H9 (cell line): Measurements from ENCODE around the gene RMND5B. TPM values are rescaled to one million over a fixed set of nuclear protein-coding genes. Genes with fewer than 3 reads are reported as not detected.

Experiments used
- DNase-seq: peaks from one replicate; pipeline ENCODE4 v3.0.0-alpha.2; 2017
- H2AFZ ChIP-seq: one replicate; pipeline ENCODE4 v1.6.1; 2013; ENCODE audit warnings: mild to moderate bottlenecking, low read length, control low read depth, moderate library complexity
- H2AK5ac ChIP-seq: 2 replicates; pipeline ENCODE4 v1.6.1; 2013; ENCODE audit warnings: low read length, control low read depth, mixed read lengths; ENCODE audit not compliant: insufficient read length
- H2BK120ac ChIP-seq: one replicate; pipeline ENCODE4 v1.6.1; 2013; ENCODE audit warnings: low read depth, mild to moderate bottlenecking, low read length, control low read depth, inconsistent platforms; ENCODE audit not compliant: poor library complexity, severe bottlenecking
- H2BK12ac ChIP-seq: 2 replicates; pipeline ENCODE4 v1.6.1; 2013; ENCODE audit warnings: low read length, control low read depth, mixed read lengths, low read depth; ENCODE audit not compliant: insufficient read length
- H2BK15ac ChIP-seq: 2 replicates; pipeline ENCODE4 v1.6.1; 2013; ENCODE audit warnings: low read depth, low read length, control low read depth
- H2BK20ac ChIP-seq: one replicate; pipeline ENCODE4 v1.6.1; 2013; ENCODE audit warnings: low read depth, mild to moderate bottlenecking, low read length, control low read depth, inconsistent platforms; ENCODE audit not compliant: poor library complexity, severe bottlenecking
- H2BK5ac ChIP-seq: 2 replicates; pipeline ENCODE4 v1.6.1; 2013; ENCODE audit warnings: low read length, control low read depth, mixed read lengths; ENCODE audit not compliant: insufficient read length
- H3K14ac ChIP-seq: 2 replicates; pipeline ENCODE4 v1.6.1; 2013; ENCODE audit warnings: low read length, control low read depth; ENCODE audit not compliant: insufficient read depth
- H3K18ac ChIP-seq: 2 replicates; pipeline ENCODE4 v1.6.1; 2013; ENCODE audit warnings: low read depth, mild to moderate bottlenecking, mixed read lengths, low read length, control low read depth; ENCODE audit not compliant: insufficient read length
- H3K23ac ChIP-seq: 2 replicates; pipeline ENCODE4 v1.6.1; 2013; ENCODE audit warnings: low read length, control low read depth, mixed read lengths, low read depth; ENCODE audit not compliant: insufficient read length
- H3K23me2 ChIP-seq: 2 replicates; pipeline ENCODE4 v1.6.1; 2013; ENCODE audit warnings: low read depth, mild to moderate bottlenecking, mixed read lengths, low read length, control low read depth; ENCODE audit not compliant: insufficient read length, poor library complexity, severe bottlenecking
- H3K27ac ChIP-seq: 2 replicates; pipeline ENCODE4 v1.5.1; 2013; ENCODE audit warnings: low read length, control low read depth, mixed read lengths, low read depth; ENCODE audit not compliant: insufficient read length
- H3K27me3 ChIP-seq: 2 replicates; pipeline ENCODE4 v1.6.1; 2013; ENCODE audit warnings: low read length, control low read depth, inconsistent platforms; ENCODE audit not compliant: insufficient read depth
- H3K4ac ChIP-seq: 2 replicates; pipeline ENCODE4 v1.6.1; 2013; ENCODE audit warnings: low read depth, mild to moderate bottlenecking, control low read depth, inconsistent platforms, low read length, moderate library complexity
- H3K4me1 ChIP-seq: 2 replicates; pipeline ENCODE4 v1.6.1; 2013; ENCODE audit warnings: low read length, control low read depth, inconsistent platforms; ENCODE audit not compliant: insufficient read depth
- H3K4me2 ChIP-seq: 2 replicates; pipeline ENCODE4 v1.6.1; 2013; ENCODE audit warnings: low read length, control low read depth, mixed read lengths; ENCODE audit not compliant: insufficient read length, insufficient read depth
- H3K56ac ChIP-seq: 2 replicates; pipeline ENCODE4 v1.6.1; 2013; ENCODE audit warnings: low read depth, mild to moderate bottlenecking, mixed read lengths, low read length, control low read depth; ENCODE audit not compliant: insufficient read length
- H3K79me1 ChIP-seq: 2 replicates; pipeline ENCODE4 v1.6.1; 2013; ENCODE audit warnings: low read depth, mild to moderate bottlenecking, moderate library complexity, low read length, control low read depth, inconsistent platforms; ENCODE audit not compliant: insufficient read depth, poor library complexity, severe bottlenecking
- H3K79me2 ChIP-seq: 2 replicates; pipeline ENCODE4 v1.6.1; 2013; ENCODE audit warnings: low read length, control low read depth, inconsistent platforms; ENCODE audit not compliant: insufficient read depth
- H3K9ac ChIP-seq: 2 replicates; pipeline ENCODE4 v1.6.1; 2013; ENCODE audit warnings: low read length, control low read depth, mixed read lengths; ENCODE audit not compliant: insufficient read length; ENCODE audit errors: extremely low read depth
- H3K9me3 ChIP-seq: one replicate; pipeline ENCODE4 v1.6.1; 2013; ENCODE audit warnings: low read depth, low read length, inconsistent platforms; ENCODE audit not compliant: control insufficient read depth
- H3T11ph ChIP-seq: one replicate; pipeline ENCODE4 v1.6.1; 2013; ENCODE audit warnings: mild to moderate bottlenecking, low read length, control low read depth, inconsistent platforms
- H4K20me1 ChIP-seq: one replicate; pipeline ENCODE4 v1.6.1; 2013; ENCODE audit not compliant: control insufficient read depth, insufficient read length, insufficient read depth
- H4K5ac ChIP-seq: 2 replicates; pipeline ENCODE4 v1.6.1; 2013; ENCODE audit warnings: low read depth, mild to moderate bottlenecking, mixed read lengths, low read length, control low read depth; ENCODE audit not compliant: insufficient read length
- H4K8ac ChIP-seq: replicated peaks from 2 replicates; pipeline ENCODE4 v1.6.1; 2013; ENCODE audit warnings: low read length, control low read depth, mixed read lengths, low read depth; ENCODE audit not compliant: insufficient read length
- H4K91ac ChIP-seq: 2 replicates; pipeline ENCODE4 v1.6.1; 2013; ENCODE audit warnings: low read depth, mild to moderate bottlenecking, moderate library complexity, mixed read lengths, low read length, control low read depth; ENCODE audit not compliant: insufficient read length
- H3K27ac Mint-ChIP-seq, 3 experiments: 2 replicates in 2 of 3; 3 replicates in 1 of 3; pipeline ENCODE4 v1.8.0; 2020 to 2021; ENCODE audit warnings: mixed read lengths in 3 of 3, mild to moderate bottlenecking in 1 of 3, moderate library complexity in 1 of 3
- H3K27me3 Mint-ChIP-seq: 2 replicates; pipeline ENCODE4 v1.8.0; 2021; ENCODE audit warnings: low read depth, mild to moderate bottlenecking, moderate library complexity, mixed read lengths
- H3K36me3 Mint-ChIP-seq, 3 experiments: 2 replicates in 2 of 3; 3 replicates in 1 of 3; pipeline ENCODE4 v1.8.0; 2020 to 2021; ENCODE audit warnings: low read depth in 3 of 3, mixed read lengths in 3 of 3; ENCODE audit not compliant: insufficient read depth in 1 of 3
- H3K4me1 Mint-ChIP-seq, 2 experiments: 2 replicates each; pipeline ENCODE4 v1.8.0; 2020; ENCODE audit warnings: mixed read lengths in 2 of 2
- H3K4me3 Mint-ChIP-seq, 2 experiments: 2 replicates in 1 of 2; 3 replicates in 1 of 2; pipeline ENCODE4 v1.8.0; 2020 to 2021; ENCODE audit warnings: mild to moderate bottlenecking in 2 of 2, mixed read lengths in 2 of 2, moderate library complexity in 1 of 2
- H3K9me3 Mint-ChIP-seq, 2 experiments: 2 replicates in 1 of 2; 3 replicates in 1 of 2; pipeline ENCODE4 v1.8.0; 2020; ENCODE audit warnings: mild to moderate bottlenecking in 2 of 2, mixed read lengths in 2 of 2, moderate library complexity in 1 of 2
- WGBS: extraction: QIAGEN DNeasy Blood & Tissue Kit; methylation state at CpG from one replicate; pipeline ENCODE4 v1.1.7; 2013; ENCODE audit warnings: missing lambda C conversion rate, low lambda C conversion rate, mixed read lengths; ENCODE audit not compliant: insufficient read length; ENCODE audit errors: extremely low coverage; 5-methylcytosine and 5-hydroxymethylcytosine counted together
- total RNA-seq: library from RNA; stranded (reverse); gene quantifications from 2 replicates; pipeline ENCODE4 v1.2.1, GENCODE V29; 2021
- TF ChIP-seq, protein P1 (sequence below): fragments of 200-600 bp; sonication (generic); conservative IDR thresholded peaks from 3 replicates; pipeline ENCODE4 v1.8.0; 2021; ENCODE audit warnings: antibody characterized with exemption, mild to moderate bottlenecking

RMND5B gene
- total RNA-seq, 1 experiment from 2014 or later, result 86.4 TPM

DNA sequence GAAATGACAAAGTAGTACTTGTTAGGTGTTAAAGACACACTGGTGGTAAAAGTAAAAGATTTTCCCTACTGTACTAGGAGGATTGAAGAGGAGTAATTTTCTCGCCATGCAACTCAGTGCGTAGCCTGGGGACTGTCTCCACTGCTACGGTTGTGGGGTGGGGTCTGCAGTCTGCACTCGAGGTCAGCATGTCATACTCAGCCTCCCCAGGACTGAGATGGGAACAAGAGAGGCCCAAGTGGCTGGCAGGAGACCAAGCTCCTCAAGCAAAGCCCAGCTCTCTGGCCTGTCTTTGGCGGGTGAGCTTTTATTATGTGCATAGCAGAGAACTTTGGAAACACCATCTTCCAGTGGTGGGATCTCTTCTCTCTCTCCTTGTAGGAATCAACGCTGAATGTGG is 12.4 kb downstream of the RMND5B start:
- Histone ChIP-seq H2BK120ac (no peak overlapping the region), H3K4me2 (no peak overlapping the region), H3K79me2 (no peaks in the 10 kb centered on the region), H3K4ac (no peak overlapping the region), H3K14ac (no peak overlapping the region), H2AK5ac (no peak overlapping the region), H3K18ac (no peak overlapping the region), H3K27ac (no peak overlapping the region), H3K23ac (no peak overlapping the region), H2AFZ (no peak overlapping the region), H2BK20ac (no peak overlapping the region), H4K20me1 (peaks cover under 1% of the 10 kb centered on the region), H2BK12ac (no peak overlapping the region), H4K8ac (no peak overlapping the region), H4K5ac (no peak overlapping the region), H2BK5ac (no peak overlapping the region), H2BK15ac (no peak overlapping the region), H4K91ac (no peak overlapping the region), H3K9me3 (no peaks in the 10 kb centered on the region), H3K9ac (no peak overlapping the region), H3K27me3 (no peaks in the 10 kb centered on the region), H3K56ac (no peak overlapping the region), H3K79me1 (no peaks in the 10 kb centered on the region), H3K4me1 (no peaks in the 10 kb centered on the region), H3T11ph (no peak overlapping the region), H3K23me2 (no peaks in the 10 kb centered on the region)
- Mint-ChIP-seq H3K9me3 (no peaks in the 10 kb centered on the region), H3K4me1 (peaks cover 0 to 3% of the 10 kb centered on the region in 2 experiments; a peak in 1 of 4 replicates), H3K27ac (peak overlapping the region in 2 of 3 experiments; percentile 23 to 48; a peak in 2 of 7 replicates), H3K4me3 (no peak overlapping the region), H3K27me3 (no peaks in the 10 kb centered on the region), H3K36me3 (peaks cover 62 to 91% (median 77%) of the 10 kb centered on the region in 3 experiments; a peak in 6 of 7 replicates)
- TF ChIP-seq, protein P1, sequence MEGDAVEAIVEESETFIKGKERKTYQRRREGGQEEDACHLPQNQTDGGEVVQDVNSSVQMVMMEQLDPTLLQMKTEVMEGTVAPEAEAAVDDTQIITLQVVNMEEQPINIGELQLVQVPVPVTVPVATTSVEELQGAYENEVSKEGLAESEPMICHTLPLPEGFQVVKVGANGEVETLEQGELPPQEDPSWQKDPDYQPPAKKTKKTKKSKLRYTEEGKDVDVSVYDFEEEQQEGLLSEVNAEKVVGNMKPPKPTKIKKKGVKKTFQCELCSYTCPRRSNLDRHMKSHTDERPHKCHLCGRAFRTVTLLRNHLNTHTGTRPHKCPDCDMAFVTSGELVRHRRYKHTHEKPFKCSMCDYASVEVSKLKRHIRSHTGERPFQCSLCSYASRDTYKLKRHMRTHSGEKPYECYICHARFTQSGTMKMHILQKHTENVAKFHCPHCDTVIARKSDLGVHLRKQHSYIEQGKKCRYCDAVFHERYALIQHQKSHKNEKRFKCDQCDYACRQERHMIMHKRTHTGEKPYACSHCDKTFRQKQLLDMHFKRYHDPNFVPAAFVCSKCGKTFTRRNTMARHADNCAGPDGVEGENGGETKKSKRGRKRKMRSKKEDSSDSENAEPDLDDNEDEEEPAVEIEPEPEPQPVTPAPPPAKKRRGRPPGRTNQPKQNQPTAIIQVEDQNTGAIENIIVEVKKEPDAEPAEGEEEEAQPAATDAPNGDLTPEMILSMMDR, result no peak
- WGBS, result no CpG with 5 or more reads among the region's 6 CpGs
- DNase-seq, result no peak
